Measurements from ENCODE around the gene VWA2.

- TF ChIP-seq PATZ1 (CRISPR knock-in tag; IDR thresholded peaks at IDR 0.05; ENCODE audit: borderline replicate concordance) = no peak
- no peak for TF ChIP-seq ZC3H10 (CRISPR knock-in tag; IDR thresholded peaks at IDR 0.05)
- no peak for TF ChIP-seq RARB (CRISPR knock-in tag; IDR thresholded peaks at IDR 0.05)
- no peak for TF ChIP-seq TSHZ2 (CRISPR knock-in tag; IDR thresholded peaks at IDR 0.05)
- TF ChIP-seq ZNF8 (CRISPR knock-in tag; IDR thresholded peaks at IDR 0.05) = no peak
- no peak for TF ChIP-seq ZFP3 (CRISPR knock-in tag; IDR thresholded peaks at IDR 0.05)
- no peak for TF ChIP-seq POU6F1 (CRISPR knock-in tag; IDR thresholded peaks at IDR 0.05; ENCODE audit: borderline replicate concordance, low read depth)
- no peak for TF ChIP-seq PPARA (CRISPR knock-in tag; IDR thresholded peaks at IDR 0.05; ENCODE audit: borderline replicate concordance)
- no peak for TF ChIP-seq ZFP30 (CRISPR knock-in tag; IDR thresholded peaks at IDR 0.05)
- no peak for TF ChIP-seq ARNTL (CRISPR knock-in tag; IDR thresholded peaks at IDR 0.05; ENCODE audit: borderline replicate concordance, low read depth)
- no peak for TF ChIP-seq TOX (CRISPR knock-in tag; IDR thresholded peaks at IDR 0.05; ENCODE audit: borderline replicate concordance)
- no peak for TF ChIP-seq TCF4 (CRISPR knock-in tag; IDR thresholded peaks at IDR 0.05; ENCODE audit: borderline replicate concordance)
- TF ChIP-seq CSRNP3 (CRISPR knock-in tag; IDR thresholded peaks at IDR 0.05) = no peak
Measured at GRCh38 chr10:114266521-114266920, 27.5 kb downstream of the VWA2 start.

All from SK-N-SH treated with all-trans-retinoic acid at 6 μM for 48 hours (cell line).